Activated T-cell treated with anti-CD3 and anti-CD28 coated beads for 4 hours (primary cell): ENCODE results near the gene AKR1C1.
"Not testable (repeated sequence)": the region's sequence is repeated elsewhere in the genome, so short reads cannot be mapped to it uniquely, and the experiment has no call there.

Experiments used
- DNase-seq: peaks from one replicate; pipeline ENCODE4 v3.0.0-alpha.2; 2020

AKR1C1 gene

GRCh38 chr10:4947635-4948596 is 15.3 kb upstream of the AKR1C1 start:
- DNase-seq = no peak

GRCh38 chr10:4951512-4952162 is 11.6 kb upstream of the AKR1C1 start:
- DNase-seq = not testable (repeated sequence)

GRCh38 chr10:4953405-4953804 is 9.8 kb upstream of the AKR1C1 start:
- DNase-seq = no peak

- DNase-seq = not testable (repeated sequence)
Measured at GRCh38 chr10:4956088-4956487, 7.1 kb upstream of the AKR1C1 start.

- DNase-seq = not testable (repeated sequence)
Measured at GRCh38 chr10:4956955-4957645, 6.1 kb upstream of the AKR1C1 start.

GRCh38 chr10:4961558-4961957 is 1.7 kb upstream of the AKR1C1 start:
- not testable (repeated sequence) for DNase-seq

GRCh38 chr10:4962308-4962707 is 907 bp upstream of the AKR1C1 start:
- not testable (repeated sequence) for DNase-seq

- DNase-seq = not testable (repeated sequence)
Measured at GRCh38 chr10:4963815-4964154, 570 bp downstream of the AKR1C1 start.

GRCh38 chr10:4965763-4966162 is 2.5 kb downstream of the AKR1C1 start:
- not testable (repeated sequence) for DNase-seq

GRCh38 chr10:4967189-4967588 is 4.0 kb downstream of the AKR1C1 start:
- DNase-seq = not testable (repeated sequence)

GRCh38 chr10:4969289-4969688 is 6.1 kb downstream of the AKR1C1 start:
- not testable (repeated sequence) for DNase-seq

GRCh38 chr10:4970362-4970761 is 7.1 kb downstream of the AKR1C1 start:
- not testable (repeated sequence) for DNase-seq

GRCh38 chr10:4972369-4973142 is 9.3 kb downstream of the AKR1C1 start:
- not testable (repeated sequence) for DNase-seq

GRCh38 chr10:4973294-4973693 is 10.1 kb downstream of the AKR1C1 start:
- DNase-seq = not testable (repeated sequence)

- not testable (repeated sequence) for DNase-seq
Measured at GRCh38 chr10:4974400-4974799, 11.2 kb downstream of the AKR1C1 start.

- DNase-seq = no peak
Measured at GRCh38 chr10:4977025-4977424, 13.8 kb downstream of the AKR1C1 start.

GRCh38 chr10:4978870-4979269 is 15.7 kb downstream of the AKR1C1 start:
- no peak for DNase-seq

GRCh38 chr10:4980793-4981192 is 17.6 kb downstream of the AKR1C1 start:
- DNase-seq = no peak

GRCh38 chr10:4981722-4982471 is 18.7 kb downstream of the AKR1C1 start:
- DNase-seq = no peak

GRCh38 chr10:4982764-4983226 is 19.6 kb downstream of the AKR1C1 start:
- DNase-seq = no peak

GRCh38 chr10:4983615-4984216 is 20.5 kb downstream of the AKR1C1 start:
- no peak for DNase-seq
